WTC11 (cell line): ENCODE data around the gene SLC49A3. TPM values are rescaled to one million over a fixed set of nuclear protein-coding genes. Genes with fewer than 3 reads are reported as not detected.

Source experiments
- ATAC-seq: fragments of 200-7000 bp; cut with Tn5 transposase; 2 replicates; pipeline ENCODE4 v1.10.0; 2021; ENCODE audit warnings: mild to moderate bottlenecking, moderate library complexity
- CTCF ChIA-PET: fragments of 300-600 bp; sonication (Branson Sonifier 250); formaldehyde crosslinking; loops from one replicate; lab custom pipeline; 2021; ENCODE audit warnings: antibody characterized with exemption; lab: Charles Lee
- POLR2A ChIA-PET: fragments of 350-600 bp; sonication (Branson Sonifier 250); formaldehyde crosslinking; loops from one replicate; lab custom pipeline; 2021; ENCODE audit warnings: antibody characterized with exemption; lab: Charles Lee
- DNase-seq: peaks from one replicate; pipeline ENCODE4 v3.0.0; 2021; ENCODE audit warnings: low spot score
- H3K27ac Mint-ChIP-seq: 2 replicates; pipeline ENCODE4 v1.8.0; 2021; ENCODE audit warnings: mixed read lengths
- H3K27me3 Mint-ChIP-seq: 2 replicates; pipeline ENCODE4 v1.8.0; 2021; ENCODE audit warnings: low read depth, mild to moderate bottlenecking, moderate library complexity, mixed read lengths
- H3K36me3 Mint-ChIP-seq: 2 replicates; pipeline ENCODE4 v1.8.0; 2021; ENCODE audit warnings: mixed read lengths
- H3K4me1 Mint-ChIP-seq: 2 replicates; pipeline ENCODE4 v1.8.0; 2022; ENCODE audit warnings: mixed read lengths
- H3K4me3 Mint-ChIP-seq: 2 replicates; pipeline ENCODE4 v1.8.0; 2021; ENCODE audit warnings: mild to moderate bottlenecking, moderate library complexity, mixed read lengths
- H3K9me3 Mint-ChIP-seq: 2 replicates; pipeline ENCODE4 v1.8.0; 2021; ENCODE audit warnings: mixed read lengths
- CBFB ChIP-seq: sonication (generic); formaldehyde crosslinking; IDR thresholded peaks from 2 replicates; pipeline ENCODE4 v1.8.1; 2022; ENCODE audit warnings: mild to moderate bottlenecking, low read depth, missing genetic modification reagents
- HMGXB4 ChIP-seq: sonication (generic); formaldehyde crosslinking; IDR thresholded peaks from 2 replicates; pipeline ENCODE4 v1.8.1; 2023; ENCODE audit warnings: mild to moderate bottlenecking, moderate library complexity, missing genetic modification reagents
- NR3C1 ChIP-seq: sonication (generic); formaldehyde crosslinking; conservative IDR thresholded peaks from 2 replicates; pipeline ENCODE4 v1.8.1; 2023; ENCODE audit warnings: low read depth, mild to moderate bottlenecking, missing genetic modification reagents
- SMAD3 ChIP-seq: sonication (generic); formaldehyde crosslinking; IDR thresholded peaks from 2 replicates; pipeline ENCODE4 v1.8.0; 2022; ENCODE audit warnings: missing genetic modification reagents, mild to moderate bottlenecking, borderline replicate concordance
- TP53 ChIP-seq: sonication (generic); formaldehyde crosslinking; IDR thresholded peaks from 2 replicates; pipeline ENCODE4 v1.8.1; 2023; ENCODE audit warnings: mild to moderate bottlenecking, missing genetic modification reagents
- USF2 ChIP-seq: sonication (generic); formaldehyde crosslinking; IDR thresholded peaks from 2 replicates; pipeline ENCODE4 v1.8.1; 2023; ENCODE audit warnings: mild to moderate bottlenecking, missing genetic modification reagents, moderate library complexity
- ZNF263 ChIP-seq: sonication (generic); formaldehyde crosslinking; IDR thresholded peaks from 2 replicates; pipeline ENCODE4 v1.8.1; 2022; ENCODE audit warnings: low read depth, mild to moderate bottlenecking, moderate library complexity, missing genetic modification reagents
- ZNF396 ChIP-seq: fragments of 250-450 bp; sonication (Bioruptor Pico); IDR thresholded peaks from 2 replicates; pipeline ENCODE4 v1.8.0; 2021; ENCODE audit warnings: mild to moderate bottlenecking, moderate library complexity, borderline replicate concordance
- ZNF532 ChIP-seq: fragments of 250-450 bp; sonication (Bioruptor Pico); IDR thresholded peaks from 2 replicates; pipeline ENCODE4 v1.9.0; 2021; ENCODE audit warnings: mild to moderate bottlenecking, borderline replicate concordance
- total RNA-seq: library from RNA; stranded (reverse); gene quantifications from 3 replicates; pipeline ENCODE4 v1.2.3, GENCODE V29; 2021
- TF ChIP-seq, protein P1 (sequence below): fragments of 250-450 bp; sonication (Bioruptor Pico); conservative IDR thresholded peaks from 2 replicates; pipeline ENCODE4 v1.9.0; 2021; ENCODE audit warnings: mild to moderate bottlenecking
- TF ChIP-seq, protein P2 (sequence below): sonication (generic); formaldehyde crosslinking; conservative IDR thresholded peaks from 2 replicates; pipeline ENCODE4 v1.8.1; 2023; ENCODE audit warnings: mild to moderate bottlenecking, low read depth, missing genetic modification reagents, moderate library complexity
- TF ChIP-seq, protein P3 (sequence below): sonication (generic); formaldehyde crosslinking; IDR thresholded peaks from 2 replicates; pipeline ENCODE4 v1.8.0; 2022; ENCODE audit warnings: mild to moderate bottlenecking, missing genetic modification reagents
- TF ChIP-seq, protein P4 (sequence below): sonication (generic); formaldehyde crosslinking; IDR thresholded peaks from 2 replicates; pipeline ENCODE4 v1.8.0; 2022; ENCODE audit warnings: mild to moderate bottlenecking, missing genetic modification reagents

The SLC49A3 gene
- total RNA-seq, 1 experiment from 2014 or later, result 5.8 TPM

DNA sequence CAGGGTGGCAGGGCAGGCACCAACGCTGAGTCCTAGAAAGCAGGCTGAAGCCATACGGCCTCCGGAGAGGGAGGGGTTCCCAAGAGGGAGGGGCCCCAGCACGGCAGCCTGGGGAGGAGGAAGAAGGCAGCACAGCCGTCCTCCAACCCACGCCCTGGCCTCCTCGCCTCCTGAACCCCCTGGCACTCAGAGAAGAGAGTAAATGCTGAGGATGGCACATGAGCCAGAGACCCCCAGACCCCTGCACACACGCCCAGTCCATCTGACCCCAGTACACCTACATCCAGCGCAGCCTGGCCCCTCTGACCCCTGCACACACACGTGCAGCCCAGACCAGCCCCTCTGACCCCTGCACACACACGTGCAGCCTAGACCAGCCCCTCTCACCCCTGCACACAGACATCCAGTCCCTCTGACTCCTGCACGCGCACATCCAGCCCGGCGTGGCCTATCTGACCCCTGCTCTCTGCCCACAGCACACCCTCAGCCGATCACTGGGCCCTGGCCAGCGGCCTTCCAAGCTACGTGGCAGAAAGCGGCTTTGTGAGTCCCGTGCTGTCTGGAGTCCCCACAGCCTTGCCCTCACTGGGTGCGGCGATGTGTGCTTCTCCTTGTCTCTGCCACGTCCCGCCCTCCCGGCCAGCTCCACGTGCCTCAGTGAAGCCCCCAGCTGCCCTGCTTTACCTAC, 33.3 kb downstream of the SLC49A3 start (continued):
- TF ChIP-seq, protein P1, sequence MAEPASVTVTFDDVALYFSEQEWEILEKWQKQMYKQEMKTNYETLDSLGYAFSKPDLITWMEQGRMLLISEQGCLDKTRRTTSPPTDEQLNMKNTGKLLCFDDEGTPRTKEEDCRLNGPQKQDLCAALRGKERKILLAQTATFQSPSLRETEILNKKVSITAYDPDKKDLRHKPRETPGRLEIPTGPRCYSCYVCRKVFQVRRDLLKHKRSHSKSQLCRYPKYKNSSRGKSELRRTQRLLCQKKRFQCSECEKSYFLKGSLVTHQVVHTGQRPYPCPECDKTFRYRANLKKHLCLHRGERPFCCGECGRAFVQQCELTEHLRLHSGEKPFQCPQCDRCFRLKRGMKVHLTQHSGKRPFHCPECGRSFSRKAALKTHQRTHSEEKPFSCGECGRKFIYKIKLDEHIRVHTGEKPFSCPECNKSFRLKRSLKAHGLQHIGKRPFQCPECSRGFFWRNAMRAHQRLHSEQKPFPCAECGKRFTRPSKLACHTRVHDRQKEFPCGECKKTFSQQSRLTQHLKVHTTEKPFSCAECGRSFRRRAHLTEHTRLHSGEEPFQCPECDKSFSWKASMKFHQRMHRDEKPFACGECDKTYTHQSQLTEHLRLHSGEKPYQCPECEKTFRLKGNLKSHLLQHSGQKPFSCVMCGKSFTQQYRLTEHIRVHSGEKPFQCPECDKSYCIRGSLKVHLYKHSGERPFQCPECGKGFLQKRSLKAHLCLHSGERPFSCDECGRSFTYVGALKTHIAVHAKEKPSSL (CRISPR knock-in tag), result no peak
- TF ChIP-seq ZNF532 (CRISPR knock-in tag), result no peak
- TF ChIP-seq NR3C1 (CRISPR knock-in tag), result no peak
- TF ChIP-seq TP53, result no peak
- TF ChIP-seq CBFB (CRISPR knock-in tag), result no peak
- TF ChIP-seq, all 79 proteins: peak for 0

- Mint-ChIP-seq H3K9me3 (peaks cover 7% of the 10 kb centered on the region; the same call in 1 of the 2 replicates), H3K4me1 (no peaks in the 10 kb centered on the region), H3K36me3 (peaks cover 4% of the 10 kb centered on the region; the same call in 1 of the 2 replicates), H3K27ac (no peak overlapping the region), H3K4me3 (no peak overlapping the region), H3K27me3 (peaks cover 3% of the 10 kb centered on the region; the same call in 1 of the 2 replicates)
- POLR2A ChIA-PET, result no interaction called here
- CTCF ChIA-PET, result no interaction called here
- ATAC-seq (no peak), DNase-seq (no peak)
- TF ChIP-seq ZNF532 (CRISPR knock-in tag) (no peak), HMGXB4 (no peak), SMAD3 (no peak), ZNF263 (CRISPR knock-in tag) (no peak), USF2 (no peak), ZNF396 (CRISPR knock-in tag) (no peak)
- TF ChIP-seq, protein P2, sequence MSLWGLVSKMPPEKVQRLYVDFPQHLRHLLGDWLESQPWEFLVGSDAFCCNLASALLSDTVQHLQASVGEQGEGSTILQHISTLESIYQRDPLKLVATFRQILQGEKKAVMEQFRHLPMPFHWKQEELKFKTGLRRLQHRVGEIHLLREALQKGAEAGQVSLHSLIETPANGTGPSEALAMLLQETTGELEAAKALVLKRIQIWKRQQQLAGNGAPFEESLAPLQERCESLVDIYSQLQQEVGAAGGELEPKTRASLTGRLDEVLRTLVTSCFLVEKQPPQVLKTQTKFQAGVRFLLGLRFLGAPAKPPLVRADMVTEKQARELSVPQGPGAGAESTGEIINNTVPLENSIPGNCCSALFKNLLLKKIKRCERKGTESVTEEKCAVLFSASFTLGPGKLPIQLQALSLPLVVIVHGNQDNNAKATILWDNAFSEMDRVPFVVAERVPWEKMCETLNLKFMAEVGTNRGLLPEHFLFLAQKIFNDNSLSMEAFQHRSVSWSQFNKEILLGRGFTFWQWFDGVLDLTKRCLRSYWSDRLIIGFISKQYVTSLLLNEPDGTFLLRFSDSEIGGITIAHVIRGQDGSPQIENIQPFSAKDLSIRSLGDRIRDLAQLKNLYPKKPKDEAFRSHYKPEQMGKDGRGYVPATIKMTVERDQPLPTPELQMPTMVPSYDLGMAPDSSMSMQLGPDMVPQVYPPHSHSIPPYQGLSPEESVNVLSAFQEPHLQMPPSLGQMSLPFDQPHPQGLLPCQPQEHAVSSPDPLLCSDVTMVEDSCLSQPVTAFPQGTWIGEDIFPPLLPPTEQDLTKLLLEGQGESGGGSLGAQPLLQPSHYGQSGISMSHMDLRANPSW (CRISPR knock-in tag), result no peak
- TF ChIP-seq, protein P3, sequence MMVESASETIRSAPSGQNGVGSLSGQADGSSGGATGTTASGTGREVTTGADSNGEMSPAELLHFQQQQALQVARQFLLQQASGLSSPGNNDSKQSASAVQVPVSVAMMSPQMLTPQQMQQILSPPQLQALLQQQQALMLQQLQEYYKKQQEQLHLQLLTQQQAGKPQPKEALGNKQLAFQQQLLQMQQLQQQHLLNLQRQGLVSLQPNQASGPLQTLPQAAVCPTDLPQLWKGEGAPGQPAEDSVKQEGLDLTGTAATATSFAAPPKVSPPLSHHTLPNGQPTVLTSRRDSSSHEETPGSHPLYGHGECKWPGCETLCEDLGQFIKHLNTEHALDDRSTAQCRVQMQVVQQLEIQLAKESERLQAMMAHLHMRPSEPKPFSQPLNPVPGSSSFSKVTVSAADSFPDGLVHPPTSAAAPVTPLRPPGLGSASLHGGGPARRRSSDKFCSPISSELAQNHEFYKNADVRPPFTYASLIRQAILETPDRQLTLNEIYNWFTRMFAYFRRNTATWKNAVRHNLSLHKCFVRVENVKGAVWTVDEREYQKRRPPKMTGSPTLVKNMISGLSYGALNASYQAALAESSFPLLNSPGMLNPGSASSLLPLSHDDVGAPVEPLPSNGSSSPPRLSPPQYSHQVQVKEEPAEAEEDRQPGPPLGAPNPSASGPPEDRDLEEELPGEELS, result no peak
- TF ChIP-seq, protein P4, sequence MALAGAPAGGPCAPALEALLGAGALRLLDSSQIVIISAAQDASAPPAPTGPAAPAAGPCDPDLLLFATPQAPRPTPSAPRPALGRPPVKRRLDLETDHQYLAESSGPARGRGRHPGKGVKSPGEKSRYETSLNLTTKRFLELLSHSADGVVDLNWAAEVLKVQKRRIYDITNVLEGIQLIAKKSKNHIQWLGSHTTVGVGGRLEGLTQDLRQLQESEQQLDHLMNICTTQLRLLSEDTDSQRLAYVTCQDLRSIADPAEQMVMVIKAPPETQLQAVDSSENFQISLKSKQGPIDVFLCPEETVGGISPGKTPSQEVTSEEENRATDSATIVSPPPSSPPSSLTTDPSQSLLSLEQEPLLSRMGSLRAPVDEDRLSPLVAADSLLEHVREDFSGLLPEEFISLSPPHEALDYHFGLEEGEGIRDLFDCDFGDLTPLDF (CRISPR knock-in tag), result no peak
Measured at GRCh38 chr4:654871-655463, 34.0 kb downstream of the SLC49A3 start.
